Measurements from ENCODE around the gene CD209.

The CD209 gene

DNA sequence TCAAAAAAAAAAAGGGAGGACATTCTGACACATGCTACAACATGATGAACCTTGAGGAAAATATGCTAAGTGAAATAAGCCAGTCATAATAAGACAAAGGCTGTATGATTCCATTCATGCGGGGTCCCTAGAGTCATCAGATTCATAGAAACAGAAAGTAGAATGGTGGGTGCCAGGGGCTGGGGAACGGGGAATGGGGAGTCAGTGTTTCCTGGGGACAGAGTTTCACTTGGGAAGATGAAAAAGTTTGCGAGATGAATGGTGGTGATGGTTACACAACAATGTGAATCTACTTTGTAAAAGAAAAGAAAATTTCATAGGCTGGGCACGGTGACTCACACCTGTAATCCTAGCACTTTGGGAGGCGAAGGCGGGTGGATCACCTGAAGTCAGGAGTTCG is 9.3 kb downstream of the CD209 start:
- no peak overlapping the region for H3K9ac ChIP-seq (ENCODE audit: insufficient read length)
- no peak for DNase-seq (ENCODE audit: low read depth, low spot score)

DNA sequence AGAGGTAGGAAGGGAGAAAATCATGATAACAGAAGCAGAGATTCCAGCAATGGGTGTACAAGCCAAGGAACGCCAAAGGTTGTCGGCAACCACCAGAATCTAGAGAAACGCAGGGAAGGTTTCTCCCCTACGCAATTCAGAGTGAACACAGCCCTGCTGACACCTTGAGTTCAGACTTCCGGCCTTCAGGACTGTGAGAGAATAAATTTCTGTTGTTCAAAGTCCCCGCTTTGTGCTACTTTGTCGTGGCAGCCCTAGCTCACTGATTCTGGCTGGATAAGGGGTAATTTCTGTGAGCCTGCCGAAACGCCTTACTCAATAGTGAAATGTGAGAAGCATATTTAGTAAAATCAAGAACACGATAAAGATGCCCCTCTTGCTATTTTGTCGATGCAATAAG is 10.1 kb downstream of the CD209 start:
- Histone ChIP-seq H3K27ac (no peak overlapping the region), H3K36me3 (ENCODE audit: insufficient read depth, low read length) (no peaks in the 10 kb centered on the region)
- no peak for TF ChIP-seq FOXP2 (optimal IDR thresholded peaks at IDR 0.05; ENCODE audit: control extremely low read depth, extremely low read length, insufficient read depth)
- no peak for TF ChIP-seq POLR2AphosphoS5 (IDR thresholded peaks at IDR 0.05; ENCODE audit: borderline replicate concordance, low read depth, low read length)
- no peak for TF ChIP-seq EZH2 (IDR thresholded peaks at IDR 0.05)

More for the DNA sequence above, 9.3 kb downstream of the CD209 start:
- H3K9me3 ChIP-seq (ENCODE audit: low read depth, low read length) = no peaks in the 10 kb centered on the region
- H3K27ac ChIP-seq = no peak overlapping the region
- TF ChIP-seq FOXP2 (optimal IDR thresholded peaks at IDR 0.05; ENCODE audit: control extremely low read depth, extremely low read length, insufficient read depth) = no peak
- H3K36me3 ChIP-seq (ENCODE audit: insufficient read depth, low read length) = no peaks in the 10 kb centered on the region
- H3K4me3 ChIP-seq = no peak overlapping the region

DNA sequence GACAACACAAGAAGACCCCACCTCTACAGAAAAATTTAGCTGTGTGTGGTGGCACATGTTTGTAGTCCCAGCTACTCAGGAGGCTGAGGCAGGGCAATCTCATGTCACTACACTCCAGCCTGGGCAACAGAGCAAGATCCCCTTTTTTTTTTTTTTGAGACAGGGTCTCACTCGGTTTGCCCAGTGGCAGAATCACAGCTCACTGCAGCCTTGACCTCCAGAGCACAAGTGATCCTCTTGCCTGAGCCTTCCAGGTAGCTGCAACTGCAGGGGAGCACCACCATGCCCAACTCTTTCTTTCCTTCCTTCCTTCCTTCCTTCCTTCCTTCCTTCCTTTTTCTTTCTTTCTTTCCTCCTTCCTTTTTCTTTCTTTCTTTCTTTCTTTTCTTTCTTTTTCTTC is 11.2 kb downstream of the CD209 start:
- Histone ChIP-seq H3K9me3 (ENCODE audit: low read depth, low read length) (no peaks in the 10 kb centered on the region), H3K9ac (ENCODE audit: insufficient read length) (no peak overlapping the region), H3K27ac (no peak overlapping the region), H3K4me3 (no peak overlapping the region), H3K36me3 (ENCODE audit: insufficient read depth, low read length) (no peaks in the 10 kb centered on the region)
- TF ChIP-seq EZH2 (IDR thresholded peaks at IDR 0.05) (no peak), POLR2AphosphoS5 (IDR thresholded peaks at IDR 0.05; ENCODE audit: borderline replicate concordance, low read depth, low read length) (no peak), FOXP2 (optimal IDR thresholded peaks at IDR 0.05; ENCODE audit: control extremely low read depth, extremely low read length, insufficient read depth) (no peak)
- DNase-seq (ENCODE audit: low read depth, low spot score) = no peak

More for the DNA sequence above, 10.1 kb downstream of the CD209 start:
- Histone ChIP-seq H3K9me3 (ENCODE audit: low read depth, low read length) (no peaks in the 10 kb centered on the region), H3K9ac (ENCODE audit: insufficient read length) (no peak overlapping the region), H3K4me3 (no peak overlapping the region)
- DNase-seq (ENCODE audit: low read depth, low spot score) = no peak

DNA sequence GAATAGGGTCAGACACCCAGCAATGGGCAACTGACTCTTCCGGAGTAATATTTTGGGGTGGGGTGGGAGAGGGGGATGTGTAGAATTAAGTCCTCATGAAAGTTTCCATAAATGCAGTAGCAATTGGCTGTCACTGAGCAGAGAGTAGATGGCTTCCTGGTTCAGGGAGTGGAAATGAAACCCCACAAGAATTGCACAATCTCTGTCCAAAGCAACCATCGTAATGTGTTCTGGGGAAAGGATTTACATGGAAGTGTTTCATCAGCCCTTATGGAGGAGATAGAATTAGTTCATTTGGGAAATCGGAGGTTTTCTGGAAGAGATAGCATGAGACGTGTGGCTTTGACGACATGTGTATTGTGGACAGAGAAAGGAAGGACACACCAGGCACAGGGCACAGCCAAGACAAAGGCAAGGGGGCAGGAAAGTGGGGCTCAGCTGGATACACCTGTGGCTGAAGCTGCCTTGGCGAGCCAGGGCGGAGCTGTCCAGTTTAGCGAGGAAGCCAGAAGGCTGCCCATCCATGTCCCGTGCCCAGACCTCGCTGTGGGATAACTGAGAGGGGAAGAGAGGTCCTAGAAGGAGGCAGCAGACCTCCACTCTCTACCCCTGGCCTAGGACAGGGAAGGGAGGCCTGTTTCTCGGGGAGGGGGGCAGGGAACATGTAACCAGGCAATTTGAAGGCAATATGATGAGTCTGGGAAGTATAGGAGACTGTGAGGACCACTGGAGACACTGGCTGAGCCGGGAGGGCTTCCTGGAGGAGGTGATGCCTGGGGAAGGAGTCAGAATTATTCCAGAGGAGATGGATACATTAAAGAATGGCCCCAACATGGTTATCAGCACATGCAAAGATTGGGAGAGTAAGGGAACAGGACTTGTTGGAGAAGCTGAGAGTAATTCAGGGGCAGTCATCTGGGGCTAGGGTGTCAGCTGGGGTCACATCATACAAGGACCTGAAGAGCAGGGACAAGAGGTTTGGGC is 12.8 kb downstream of the CD209 start:
- H3K9me3 ChIP-seq (ENCODE audit: low read depth, low read length) = no peaks in the 10 kb centered on the region
- H3K27ac ChIP-seq = no peak overlapping the region
- no peak overlapping the region for H3K9ac ChIP-seq (ENCODE audit: insufficient read length)
- H3K36me3 ChIP-seq (ENCODE audit: insufficient read depth, low read length) = no peaks in the 10 kb centered on the region
- no peak overlapping the region for H3K4me3 ChIP-seq
- TF ChIP-seq EZH2 (IDR thresholded peaks at IDR 0.05) (no peak), FOXP2 (optimal IDR thresholded peaks at IDR 0.05; ENCODE audit: control extremely low read depth, extremely low read length, insufficient read depth) (no peak), POLR2AphosphoS5 (IDR thresholded peaks at IDR 0.05; ENCODE audit: borderline replicate concordance, low read depth, low read length) (no peak)
- DNase-seq (ENCODE audit: low read depth, low spot score) = no peak

DNA sequence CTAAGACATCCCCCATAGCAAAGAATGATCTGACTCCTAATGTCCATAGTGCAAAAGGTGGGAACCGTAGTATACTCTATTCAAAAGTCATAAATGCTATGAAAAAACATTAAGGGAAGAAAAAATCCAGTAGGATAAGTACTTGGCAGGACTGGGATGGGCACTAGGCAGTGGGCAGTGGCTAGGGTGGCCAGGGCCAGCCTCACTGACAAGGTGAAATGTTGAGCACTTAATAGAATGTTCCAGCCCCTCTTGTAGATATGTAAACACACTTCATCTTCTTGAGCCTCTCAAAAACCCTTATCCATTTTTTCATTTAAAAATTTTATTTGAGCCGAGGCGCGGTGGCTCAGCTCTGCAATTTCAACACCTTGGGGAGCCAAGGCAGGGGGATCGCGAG is 14.0 kb downstream of the CD209 start:
- no peaks in the 10 kb centered on the region for H3K9me3 ChIP-seq (ENCODE audit: low read depth, low read length)
- DNase-seq (ENCODE audit: low read depth, low spot score) = no peak
- TF ChIP-seq EZH2 (IDR thresholded peaks at IDR 0.05) (no peak), FOXP2 (optimal IDR thresholded peaks at IDR 0.05; ENCODE audit: control extremely low read depth, extremely low read length, insufficient read depth) (no peak), POLR2AphosphoS5 (IDR thresholded peaks at IDR 0.05; ENCODE audit: borderline replicate concordance, low read depth, low read length) (no peak)
- no peak overlapping the region for H3K27ac ChIP-seq
- no peak overlapping the region for H3K4me3 ChIP-seq
- no peak overlapping the region for H3K9ac ChIP-seq (ENCODE audit: insufficient read length)
- H3K36me3 ChIP-seq (ENCODE audit: insufficient read depth, low read length) = no peaks in the 10 kb centered on the region

DNA sequence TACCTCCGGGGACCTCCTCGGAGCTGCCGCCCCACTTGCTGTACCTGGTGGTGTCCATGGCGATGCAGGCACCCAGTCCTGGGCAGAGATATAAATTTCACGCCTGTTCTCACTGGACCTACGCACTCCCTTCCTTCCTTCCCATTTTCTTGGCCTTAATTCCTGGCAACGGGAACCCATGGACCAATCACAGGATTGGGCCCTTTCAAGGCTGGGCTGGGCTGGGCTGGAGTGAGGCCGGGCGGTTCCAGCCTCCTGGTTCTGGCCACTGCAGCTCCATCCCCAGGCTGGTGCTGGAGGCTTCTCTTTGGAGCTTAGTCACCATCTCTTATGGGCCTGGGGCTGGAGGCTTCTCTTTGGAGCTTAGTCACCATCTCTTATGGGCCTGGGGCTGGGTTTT is 15.3 kb downstream of the CD209 start, which contains the start of gene CLEC4G:
TSS of gene CLEC4G (minus strand) at position 66 of the 400 bp plus-strand sequence. CDS start at position 58, 8 bp downstream.
- Histone ChIP-seq H3K27ac (no peak within 1 kb of the TSS), H3K9ac (ENCODE audit: insufficient read length) (no peak within 1 kb of the TSS), H3K36me3 (ENCODE audit: insufficient read depth, low read length) (no peaks in the 10 kb centered on the region), H3K9me3 (ENCODE audit: low read depth, low read length) (no peaks in the 10 kb centered on the region), H3K4me3 (no peak within 1 kb of the TSS)
- TF ChIP-seq POLR2AphosphoS5 (IDR thresholded peaks at IDR 0.05; ENCODE audit: borderline replicate concordance, low read depth, low read length) (no peak), EZH2 (IDR thresholded peaks at IDR 0.05) (no peak), FOXP2 (optimal IDR thresholded peaks at IDR 0.05; ENCODE audit: control extremely low read depth, extremely low read length, insufficient read depth) (no peak)
- DNase-seq (ENCODE audit: low read depth, low spot score) = no peak

DNA sequence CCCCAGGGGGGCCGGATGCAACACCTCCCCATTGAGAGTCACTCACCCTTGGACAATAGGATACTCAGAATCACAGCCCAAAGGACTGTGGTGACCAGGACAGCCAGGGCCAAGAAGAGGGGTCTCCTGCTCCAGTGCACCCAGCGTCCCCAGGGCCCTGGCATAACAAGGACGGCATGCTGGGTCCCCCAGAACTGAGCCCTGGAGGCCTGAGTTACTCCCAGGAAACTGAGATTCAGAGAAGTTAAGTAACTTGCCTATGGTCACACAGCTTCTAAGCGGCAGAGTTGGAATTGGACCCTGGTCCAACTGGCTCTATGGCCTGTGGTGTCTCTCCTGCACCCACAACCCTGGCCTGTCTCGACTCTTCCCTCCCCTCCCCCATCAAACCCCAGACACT is 15.7 kb downstream of the CD209 start:
- Histone ChIP-seq H3K27ac (no peak overlapping the region), H3K9me3 (ENCODE audit: low read depth, low read length) (no peaks in the 10 kb centered on the region), H3K4me3 (no peak overlapping the region), H3K9ac (ENCODE audit: insufficient read length) (no peak overlapping the region), H3K36me3 (ENCODE audit: insufficient read depth, low read length) (no peaks in the 10 kb centered on the region)
- no peak for TF ChIP-seq POLR2AphosphoS5 (IDR thresholded peaks at IDR 0.05; ENCODE audit: borderline replicate concordance, low read depth, low read length)
- DNase-seq (ENCODE audit: low read depth, low spot score) = no peak

DNA sequence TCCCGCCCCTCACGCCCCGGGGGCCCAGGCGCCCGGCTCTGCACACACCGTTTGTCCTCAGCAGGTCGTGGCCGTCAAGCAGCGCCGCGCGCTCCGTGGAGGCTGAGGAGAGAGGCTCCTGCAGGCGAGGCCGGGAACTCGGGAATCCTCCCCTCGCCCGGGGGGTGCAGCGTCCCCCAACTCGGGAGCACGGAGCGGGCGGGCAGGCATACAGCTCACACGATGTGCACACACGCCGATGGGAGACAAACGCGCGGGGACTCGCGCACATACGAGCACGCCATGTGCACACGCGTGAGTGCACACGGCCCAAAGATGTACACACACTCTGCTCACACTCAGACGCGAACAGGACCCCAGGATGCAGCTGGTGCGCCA is 16.1 kb downstream of the CD209 start:
- Histone ChIP-seq H3K9me3 (ENCODE audit: low read depth, low read length) (no peaks in the 10 kb centered on the region), H3K36me3 (ENCODE audit: insufficient read depth, low read length) (no peaks in the 10 kb centered on the region), H3K4me3 (no peak overlapping the region), H3K9ac (ENCODE audit: insufficient read length) (no peak overlapping the region), H3K27ac (no peak overlapping the region)
- DNase-seq (ENCODE audit: low read depth, low spot score) = no peak
- no peak for TF ChIP-seq EZH2 (IDR thresholded peaks at IDR 0.05)

All from SK-N-MC (cell line).